Peyer's patch (tissue), 4 donors: ENCODE data around the gene LRRC40. TPM values are rescaled to one million over a fixed set of nuclear protein-coding genes. Genes with fewer than 3 reads are reported as not detected.
A peak's percentile ranks its signal among the peaks of the same experiment; 100 is the strongest.
"Not testable (repeated sequence)": the region's sequence is repeated elsewhere in the genome, so short reads cannot be mapped to it uniquely, and the experiment has no call there.

Source experiments
- DNase-seq, 3 donors: peaks; one replicate each; pipeline ENCODE4 v3.0.0-alpha.2; 2017 to 2019
- H3K27ac ChIP-seq, 4 donors: fragments of 200-600 bp; sonication (generic); one replicate each; pipeline ENCODE4 v1.5.1; 2016 to 2019
- H3K27me3 ChIP-seq, 2 donors: fragments of 200-600 bp; sonication (generic); one replicate each; pipeline ENCODE4 v1.5.1; 2019
- H3K36me3 ChIP-seq, 3 donors: fragments of 200-600 bp; sonication (generic); one replicate each; pipeline ENCODE4 v1.5.1; 2016 to 2019
- H3K4me1 ChIP-seq, 4 donors: fragments of 200-600 bp; sonication (generic); one replicate each; pipeline ENCODE4 v1.5.1; 2016 to 2019
- H3K4me3 ChIP-seq, 4 donors: fragments of 200-600 bp; sonication (generic); 1 replicate in 3 of 4; 2 replicates in 1 of 4; pipeline ENCODE4 v1.5.1; 2016 to 2019; ENCODE audit warnings: mild to moderate bottlenecking in 1 of 4
- H3K9me3 ChIP-seq, 4 donors: fragments of 200-600 bp; sonication (generic); one replicate each; pipeline ENCODE4 v1.5.1; 2016 to 2019; ENCODE audit warnings: mild to moderate bottlenecking in 1 of 4
- CTCF ChIP-seq, 6 experiments: fragments of 450-650 bp in 4 of 6; fragments of 200-600 bp in 2 of 6; sonication (generic) in 1 of 6; IDR thresholded peaks; one replicate each; pipeline ENCODE4 v1.5.1; 2017 to 2019; ENCODE audit warnings: antibody characterized with exemption in 6 of 6, mild to moderate bottlenecking in 3 of 6, moderate library complexity in 1 of 6
- POLR2A ChIP-seq, 2 donors: fragments of 450-650 bp; IDR thresholded peaks; one replicate each; pipeline ENCODE4 v1.5.1; 2017; ENCODE audit warnings: antibody characterized with exemption in 2 of 2, mild to moderate bottlenecking in 2 of 2, moderate library complexity in 2 of 2
- total RNA-seq, 4 donors: library from RNA; depleted of rRNA; stranded (reverse); fragments of >200 nt; gene quantifications; one replicate each; pipeline ENCODE4 v1.1.0, GENCODE V29; 2016

LRRC40 gene
- total RNA-seq, 4 donors from 2014 or later = 12.5 to 26.6 (median 18.5) TPM

GRCh38 chr1:70210820-70211219 is 5.4 kb upstream of the LRRC40 start:
- H3K4me1 ChIP-seq = peaks cover 0 to 14% (median 7%) of the 10 kb centered on the region in 4 donors
- no peak for DNase-seq
- no peaks in the 10 kb centered on the region for H3K9me3 ChIP-seq
- TF ChIP-seq CTCF (IDR thresholded peaks at IDR 0.05) (no peak), POLR2A (IDR thresholded peaks at IDR 0.05) (no peak)
- H3K4me3 ChIP-seq = no peak overlapping the region
- peaks cover 0 to 7% (median 0%) of the 10 kb centered on the region in 3 donors for H3K36me3 ChIP-seq
- H3K27me3 ChIP-seq = no peaks in the 10 kb centered on the region
- no peak overlapping the region for H3K27ac ChIP-seq

GRCh38 chr1:70208292-70208691 is 2.9 kb upstream of the LRRC40 start:
- peaks cover 0 to 29% (median 7%) of the 10 kb centered on the region in 4 donors for H3K4me1 ChIP-seq

GRCh38 chr1:70207492-70207891 is 2.1 kb upstream of the LRRC40 start:
- Histone ChIP-seq H3K9me3 (no peaks in the 10 kb centered on the region), H3K36me3 (peaks cover 0 to 4% (median 0%) of the 10 kb centered on the region in 3 donors), H3K4me3 (no peak overlapping the region), H3K4me1 (peaks cover 0 to 35% (median 7%) of the 10 kb centered on the region in 4 donors), H3K27ac (no peak overlapping the region), H3K27me3 (no peaks in the 10 kb centered on the region)
- DNase-seq = no peak
- no peak for TF ChIP-seq POLR2A (IDR thresholded peaks at IDR 0.05)
- TF ChIP-seq CTCF (IDR thresholded peaks at IDR 0.05) = no peak

More at GRCh38 chr1:70208292-70208691, 2.9 kb upstream of the LRRC40 start:
- TF ChIP-seq POLR2A (IDR thresholded peaks at IDR 0.05) (no peak), CTCF (IDR thresholded peaks at IDR 0.05) (no peak)
- H3K36me3 ChIP-seq = peaks cover 0 to 7% (median 0%) of the 10 kb centered on the region in 3 donors
- no peak overlapping the region for H3K27ac ChIP-seq
- H3K27me3 ChIP-seq = no peaks in the 10 kb centered on the region
- H3K4me3 ChIP-seq = no peak overlapping the region
- H3K9me3 ChIP-seq = no peaks in the 10 kb centered on the region
- DNase-seq = no peak

- not testable (repeated sequence) for H3K27ac ChIP-seq, H3K36me3 ChIP-seq, H3K9me3 ChIP-seq, DNase-seq, H3K27me3 ChIP-seq
- H3K4me1 ChIP-seq = peaks cover 0 to 35% (median 7%) of the 10 kb centered on the region in 4 donors
- peak overlapping the region in 1 of 4 donors; percentile 64 for H3K4me3 ChIP-seq
These were observed 1.5 kb upstream of the LRRC40 start for GRCh38 chr1:70206833-70207232.

GRCh38 chr1:70205071-70205433 is 327 bp downstream of the LRRC40 start:
- Histone ChIP-seq H3K27me3 (no peaks in the 10 kb centered on the region), H3K9me3 (no peaks in the 10 kb centered on the region), H3K4me1 (peaks cover 0 to 35% (median 7%) of the 10 kb centered on the region in 4 donors), H3K36me3 (no peaks in the 10 kb centered on the region), H3K27ac (peak overlapping the region; percentile 82 to 88 (median 82)), H3K4me3 (peak overlapping the region; percentile 64 to 71 (median 68))
- DNase-seq = no peak
- TF ChIP-seq CTCF (IDR thresholded peaks at IDR 0.05) (no peak), POLR2A (IDR thresholded peaks at IDR 0.05) (no peak)

- H3K27me3 ChIP-seq = no peaks in the 10 kb centered on the region
- no peaks in the 10 kb centered on the region for H3K9me3 ChIP-seq
- H3K4me3 ChIP-seq = peak overlapping the region; percentile 64 to 71 (median 68)
- H3K4me1 ChIP-seq = peaks cover 0 to 35% (median 7%) of the 10 kb centered on the region in 4 donors
- H3K27ac ChIP-seq = peak overlapping the region in 3 of 4 donors; percentile 82 to 88 (median 82)
- no peak for DNase-seq
- no peak for TF ChIP-seq CTCF (IDR thresholded peaks at IDR 0.05)
- TF ChIP-seq POLR2A (IDR thresholded peaks at IDR 0.05) = no peak
- H3K36me3 ChIP-seq = no peaks in the 10 kb centered on the region
These were observed 779 bp downstream of the LRRC40 start for GRCh38 chr1:70204600-70204999.
